Measurements from ENCODE around the gene MYBL2. TPM values are rescaled to one million over a fixed set of nuclear protein-coding genes. Genes with fewer than 3 reads are reported as not detected.

MYBL2 gene
- total RNA-seq, 1 experiment from 2014 or later, result 138 TPM

- Histone ChIP-seq H3K9me3 (ENCODE audit: control insufficient read depth, insufficient read depth, low read depth, low read length) (no peaks in the 10 kb centered on the region), H3K36me3 (ENCODE audit: control insufficient read depth, insufficient read depth, low read length) (no peaks in the 10 kb centered on the region), H3K27me3 (ENCODE audit: control insufficient read depth, insufficient read depth, low read length) (no peaks in the 10 kb centered on the region), H3K27ac (ENCODE audit: low read length) (no peak overlapping the region), H3K4me3 (ENCODE audit: low read depth in 2 of 2, low read length in 2 of 2) (no peak overlapping the region), H3K4me1 (ENCODE audit: control insufficient read depth, insufficient read depth, low read length) (peaks cover 3% of the 10 kb centered on the region; the same call in 1 of the 2 replicates)
- TF ChIP-seq POLR2AphosphoS5 (IDR thresholded peaks at IDR 0.05; ENCODE audit: low read depth, low read length) (no peak), TCF7L2 (IDR thresholded peaks at IDR 0.05; ENCODE audit: low read depth, low read length) (no peak), SIN3A (IDR thresholded peaks at IDR 0.05; ENCODE audit: borderline replicate concordance, insufficient read depth, low read depth, low read length) (no peak)
- TF ChIP-seq, protein P1, sequence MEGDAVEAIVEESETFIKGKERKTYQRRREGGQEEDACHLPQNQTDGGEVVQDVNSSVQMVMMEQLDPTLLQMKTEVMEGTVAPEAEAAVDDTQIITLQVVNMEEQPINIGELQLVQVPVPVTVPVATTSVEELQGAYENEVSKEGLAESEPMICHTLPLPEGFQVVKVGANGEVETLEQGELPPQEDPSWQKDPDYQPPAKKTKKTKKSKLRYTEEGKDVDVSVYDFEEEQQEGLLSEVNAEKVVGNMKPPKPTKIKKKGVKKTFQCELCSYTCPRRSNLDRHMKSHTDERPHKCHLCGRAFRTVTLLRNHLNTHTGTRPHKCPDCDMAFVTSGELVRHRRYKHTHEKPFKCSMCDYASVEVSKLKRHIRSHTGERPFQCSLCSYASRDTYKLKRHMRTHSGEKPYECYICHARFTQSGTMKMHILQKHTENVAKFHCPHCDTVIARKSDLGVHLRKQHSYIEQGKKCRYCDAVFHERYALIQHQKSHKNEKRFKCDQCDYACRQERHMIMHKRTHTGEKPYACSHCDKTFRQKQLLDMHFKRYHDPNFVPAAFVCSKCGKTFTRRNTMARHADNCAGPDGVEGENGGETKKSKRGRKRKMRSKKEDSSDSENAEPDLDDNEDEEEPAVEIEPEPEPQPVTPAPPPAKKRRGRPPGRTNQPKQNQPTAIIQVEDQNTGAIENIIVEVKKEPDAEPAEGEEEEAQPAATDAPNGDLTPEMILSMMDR (IDR thresholded peaks at IDR 0.05), result no peak
- TF ChIP-seq, protein P2, sequence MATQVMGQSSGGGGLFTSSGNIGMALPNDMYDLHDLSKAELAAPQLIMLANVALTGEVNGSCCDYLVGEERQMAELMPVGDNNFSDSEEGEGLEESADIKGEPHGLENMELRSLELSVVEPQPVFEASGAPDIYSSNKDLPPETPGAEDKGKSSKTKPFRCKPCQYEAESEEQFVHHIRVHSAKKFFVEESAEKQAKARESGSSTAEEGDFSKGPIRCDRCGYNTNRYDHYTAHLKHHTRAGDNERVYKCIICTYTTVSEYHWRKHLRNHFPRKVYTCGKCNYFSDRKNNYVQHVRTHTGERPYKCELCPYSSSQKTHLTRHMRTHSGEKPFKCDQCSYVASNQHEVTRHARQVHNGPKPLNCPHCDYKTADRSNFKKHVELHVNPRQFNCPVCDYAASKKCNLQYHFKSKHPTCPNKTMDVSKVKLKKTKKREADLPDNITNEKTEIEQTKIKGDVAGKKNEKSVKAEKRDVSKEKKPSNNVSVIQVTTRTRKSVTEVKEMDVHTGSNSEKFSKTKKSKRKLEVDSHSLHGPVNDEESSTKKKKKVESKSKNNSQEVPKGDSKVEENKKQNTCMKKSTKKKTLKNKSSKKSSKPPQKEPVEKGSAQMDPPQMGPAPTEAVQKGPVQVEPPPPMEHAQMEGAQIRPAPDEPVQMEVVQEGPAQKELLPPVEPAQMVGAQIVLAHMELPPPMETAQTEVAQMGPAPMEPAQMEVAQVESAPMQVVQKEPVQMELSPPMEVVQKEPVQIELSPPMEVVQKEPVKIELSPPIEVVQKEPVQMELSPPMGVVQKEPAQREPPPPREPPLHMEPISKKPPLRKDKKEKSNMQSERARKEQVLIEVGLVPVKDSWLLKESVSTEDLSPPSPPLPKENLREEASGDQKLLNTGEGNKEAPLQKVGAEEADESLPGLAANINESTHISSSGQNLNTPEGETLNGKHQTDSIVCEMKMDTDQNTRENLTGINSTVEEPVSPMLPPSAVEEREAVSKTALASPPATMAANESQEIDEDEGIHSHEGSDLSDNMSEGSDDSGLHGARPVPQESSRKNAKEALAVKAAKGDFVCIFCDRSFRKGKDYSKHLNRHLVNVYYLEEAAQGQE (IDR thresholded peaks at IDR 0.05; ENCODE audit: insufficient read depth in 1 of 2, low read depth in 2 of 2, low read length in 1 of 2), result no peak
- no TSS peak for BruUV-seq (replicated peaks)
- CTCF ChIA-PET, result no interaction called here
- ATAC-seq (no peak), DNase-seq (ENCODE audit: low read depth, low spot score) (no peak)
- POLR2A ChIA-PET, result no interaction called here
- in situ Hi-C loops (cut with HindIII; ENCODE audit: low pct_unique_long_range_greater_than_20kb, low sequenced_read_pairs), result no loop called here
- intact Hi-C loops (cut with micrococcal nuclease; ENCODE audit: unreplicated experiment), result no loop called here
These were observed 79.6 kb downstream of the MYBL2 start for GRCh38 chr20:43746344-43747137.

DNA sequence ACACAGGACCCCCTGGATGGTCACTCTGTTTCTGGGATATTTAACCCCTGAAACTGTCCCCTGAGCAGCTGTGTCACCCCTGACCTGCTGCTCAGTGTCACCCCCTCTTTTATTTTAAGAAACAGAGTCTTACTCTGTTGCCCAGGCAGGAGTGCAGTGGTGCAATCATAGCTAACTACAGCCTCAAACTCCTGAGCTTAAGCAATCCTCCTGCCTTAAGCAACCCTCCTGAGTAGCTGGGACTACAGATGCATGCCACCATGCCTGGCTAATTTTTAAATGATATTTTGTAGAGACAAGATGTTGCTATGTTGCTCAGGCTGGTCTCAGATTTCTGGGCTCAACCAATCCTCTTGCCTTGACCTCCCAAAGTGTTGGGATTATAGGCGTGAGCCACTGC, 81.4 kb downstream of the MYBL2 start:
- ATAC-seq (no peak), DNase-seq (ENCODE audit: low read depth, low spot score) (no peak)
- H3K9me3 ChIP-seq (ENCODE audit: control insufficient read depth, insufficient read depth, low read depth, low read length), result no peaks in the 10 kb centered on the region
- no peaks in the 10 kb centered on the region for H3K27me3 ChIP-seq (ENCODE audit: control insufficient read depth, insufficient read depth, low read length)
- ChIA-PET POLR2A (no interaction called here), CTCF (interaction anchor here (0.7 kb wide), 2 partner anchors 176 to 208 kb away, joined by 3 to 4 read pairs; no protein-coding TSS in a partner anchor)
- H3K36me3 ChIP-seq (ENCODE audit: control insufficient read depth, insufficient read depth, low read length), result no peaks in the 10 kb centered on the region
- no peak overlapping the region for H3K27ac ChIP-seq (ENCODE audit: low read length)
- in situ Hi-C loops (cut with HindIII; ENCODE audit: low pct_unique_long_range_greater_than_20kb, low sequenced_read_pairs) (no loop called here), intact Hi-C loops (cut with micrococcal nuclease; ENCODE audit: unreplicated experiment) (no loop called here)
- H3K4me1 ChIP-seq (ENCODE audit: control insufficient read depth, insufficient read depth, low read length), result peaks cover 3% of the 10 kb centered on the region; the same call in 1 of the 2 replicates
- no peak for TF ChIP-seq SIN3A (IDR thresholded peaks at IDR 0.05; ENCODE audit: borderline replicate concordance, insufficient read depth, low read depth, low read length)
- TF ChIP-seq POLR2AphosphoS5 (IDR thresholded peaks at IDR 0.05; ENCODE audit: low read depth, low read length), result no peak
- TF ChIP-seq, protein P1 (IDR thresholded peaks at IDR 0.05), result no peak
- TF ChIP-seq, protein P2 (IDR thresholded peaks at IDR 0.05; ENCODE audit: insufficient read depth in 1 of 2, low read depth in 2 of 2, low read length in 1 of 2), result no peak
- TF ChIP-seq TCF7L2 (IDR thresholded peaks at IDR 0.05; ENCODE audit: low read depth, low read length), result no peak
- no peak overlapping the region for H3K4me3 ChIP-seq (ENCODE audit: low read depth in 2 of 2, low read length in 2 of 2)
- no TSS peak for BruUV-seq (replicated peaks)
